Prostate gland (tissue), 2 donors: ENCODE data around the gene SPSB3.
"Not testable (repeated sequence)": the region's sequence is repeated elsewhere in the genome, so short reads cannot be mapped to it uniquely, and the experiment has no call there.

Source experiments
- POLR2A ChIP-seq: fragments of 450-650 bp; IDR thresholded peaks from one replicate; pipeline ENCODE4 v1.6.1; 2016; ENCODE audit warnings: antibody characterized with exemption, mild to moderate bottlenecking
- POLR2AphosphoS5 ChIP-seq: sonication (generic); formaldehyde crosslinking; IDR thresholded peaks from one replicate; pipeline ENCODE4 v1.6.1; 2017; ENCODE audit warnings: antibody characterized with exemption
- TF ChIP-seq, protein P1 (sequence below), 4 experiments: fragments of 200-600 bp in 2 of 4; fragments of 450-650 bp in 2 of 4; sonication (generic) in 2 of 4; IDR thresholded peaks; 1 replicate in 3 of 4; 2 replicates in 1 of 4; pipeline ENCODE4 v1.5.1; 2016 to 2019; ENCODE audit warnings: antibody characterized with exemption in 4 of 4, mild to moderate bottlenecking in 2 of 4, moderate library complexity in 2 of 4

DNA sequence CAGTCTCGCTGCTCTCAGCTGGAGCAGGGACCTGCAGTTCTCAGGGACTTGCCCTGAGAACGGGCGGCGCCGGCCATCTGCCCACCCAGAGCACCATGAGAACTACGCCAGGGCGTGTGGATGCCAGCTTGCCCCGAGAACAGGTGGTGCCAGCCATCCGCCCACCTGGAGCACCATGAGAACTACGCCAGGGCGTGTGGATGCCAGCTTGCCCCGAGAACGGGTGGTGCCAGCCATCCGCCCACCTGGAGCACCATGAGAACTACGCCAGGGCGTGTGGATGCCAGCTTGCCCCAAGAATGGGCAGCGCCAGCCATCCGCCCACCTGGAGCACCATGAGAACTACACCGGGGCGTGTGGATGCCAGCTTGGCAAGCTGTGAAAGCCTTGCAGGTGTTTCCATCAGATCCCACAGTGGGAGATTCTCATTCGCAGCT is 49.8 kb downstream of the SPSB3 start:
- TF ChIP-seq, protein P1, sequence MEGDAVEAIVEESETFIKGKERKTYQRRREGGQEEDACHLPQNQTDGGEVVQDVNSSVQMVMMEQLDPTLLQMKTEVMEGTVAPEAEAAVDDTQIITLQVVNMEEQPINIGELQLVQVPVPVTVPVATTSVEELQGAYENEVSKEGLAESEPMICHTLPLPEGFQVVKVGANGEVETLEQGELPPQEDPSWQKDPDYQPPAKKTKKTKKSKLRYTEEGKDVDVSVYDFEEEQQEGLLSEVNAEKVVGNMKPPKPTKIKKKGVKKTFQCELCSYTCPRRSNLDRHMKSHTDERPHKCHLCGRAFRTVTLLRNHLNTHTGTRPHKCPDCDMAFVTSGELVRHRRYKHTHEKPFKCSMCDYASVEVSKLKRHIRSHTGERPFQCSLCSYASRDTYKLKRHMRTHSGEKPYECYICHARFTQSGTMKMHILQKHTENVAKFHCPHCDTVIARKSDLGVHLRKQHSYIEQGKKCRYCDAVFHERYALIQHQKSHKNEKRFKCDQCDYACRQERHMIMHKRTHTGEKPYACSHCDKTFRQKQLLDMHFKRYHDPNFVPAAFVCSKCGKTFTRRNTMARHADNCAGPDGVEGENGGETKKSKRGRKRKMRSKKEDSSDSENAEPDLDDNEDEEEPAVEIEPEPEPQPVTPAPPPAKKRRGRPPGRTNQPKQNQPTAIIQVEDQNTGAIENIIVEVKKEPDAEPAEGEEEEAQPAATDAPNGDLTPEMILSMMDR (IDR thresholded peaks at IDR 0.05): not testable (repeated sequence)
- not testable (repeated sequence) for TF ChIP-seq POLR2AphosphoS5, POLR2A
